Measurements from ENCODE around the gene PRR36. TPM values are rescaled to one million over a fixed set of nuclear protein-coding genes. Genes with fewer than 3 reads are reported as not detected.
"Not testable (repeated sequence)": the region's sequence is repeated elsewhere in the genome, so short reads cannot be mapped to it uniquely, and the experiment has no call there.

Gene PRR36
- total RNA-seq, 1 donor from 2014 or later, result 1.0 TPM

GRCh38 chr19:7860714-7861618 is 13.2 kb downstream of the PRR36 start:
- TF ChIP-seq CTCF (IDR thresholded peaks at IDR 0.05; ENCODE audit: insufficient read depth, low read length, poor library complexity, severe bottlenecking), result no peak
- DNase-seq (ENCODE audit: low read depth), result no peak
- no peaks in the 10 kb centered on the region for H3K36me3 ChIP-seq (ENCODE audit: control insufficient read depth, insufficient read depth, low read length)
- H3K4me3 ChIP-seq (ENCODE audit: low read depth, low read length), result no peak overlapping the region
- H3K27me3 ChIP-seq (ENCODE audit: control insufficient read depth, insufficient read depth, low read length), result peaks cover 73% of the 10 kb centered on the region

- peaks cover 69% of the 10 kb centered on the region for H3K27me3 ChIP-seq (ENCODE audit: control insufficient read depth, insufficient read depth, low read length)
- no peaks in the 10 kb centered on the region for H3K36me3 ChIP-seq (ENCODE audit: control insufficient read depth, insufficient read depth, low read length)
- TF ChIP-seq CTCF (IDR thresholded peaks at IDR 0.05; ENCODE audit: insufficient read depth, low read length, poor library complexity, severe bottlenecking), result no peak
- DNase-seq (ENCODE audit: low read depth), result no peak
- H3K4me3 ChIP-seq (ENCODE audit: low read depth, low read length), result no peak overlapping the region
These were observed 14.1 kb downstream of the PRR36 start for GRCh38 chr19:7859831-7860713.

GRCh38 chr19:7859087-7859486 is 15.1 kb downstream of the PRR36 start:
- not testable (repeated sequence) for H3K4me3 ChIP-seq (ENCODE audit: low read depth, low read length); DNase-seq (ENCODE audit: low read depth); H3K36me3 ChIP-seq (ENCODE audit: control insufficient read depth, insufficient read depth, low read length)

GRCh38 chr19:7858109-7858770 is 15.9 kb downstream of the PRR36 start:
- Histone ChIP-seq H3K4me3 (ENCODE audit: low read depth, low read length) (no peak overlapping the region), H3K36me3 (ENCODE audit: control insufficient read depth, insufficient read depth, low read length) (no peaks in the 10 kb centered on the region), H3K27me3 (ENCODE audit: control insufficient read depth, insufficient read depth, low read length) (peaks cover 53% of the 10 kb centered on the region)
- no peak for DNase-seq (ENCODE audit: low read depth)
- TF ChIP-seq CTCF (IDR thresholded peaks at IDR 0.05; ENCODE audit: insufficient read depth, low read length, poor library complexity, severe bottlenecking), result no peak

More at GRCh38 chr19:7859087-7859486, 15.1 kb downstream of the PRR36 start:
- peaks cover 59% of the 10 kb centered on the region for H3K27me3 ChIP-seq (ENCODE audit: control insufficient read depth, insufficient read depth, low read length)

- TF ChIP-seq CTCF (IDR thresholded peaks at IDR 0.05; ENCODE audit: insufficient read depth, low read length, poor library complexity, severe bottlenecking), result no peak
- Histone ChIP-seq H3K36me3 (ENCODE audit: control insufficient read depth, insufficient read depth, low read length) (no peaks in the 10 kb centered on the region), H3K4me3 (ENCODE audit: low read depth, low read length) (no peak overlapping the region), H3K27me3 (ENCODE audit: control insufficient read depth, insufficient read depth, low read length) (peaks cover 50% of the 10 kb centered on the region)
- no peak for DNase-seq (ENCODE audit: low read depth)
These were observed 16.5 kb downstream of the PRR36 start for GRCh38 chr19:7857727-7858108.
